GM23248 (cell line): Measurements from ENCODE around the gene CTDP1. TPM values are rescaled to one million over a fixed set of nuclear protein-coding genes. Genes with fewer than 3 reads are reported as not detected.

ENCODE experiments used
- DNase-seq: peaks from one replicate; pipeline ENCODE4 v3.0.0-alpha.2; 2015
- H2AFZ ChIP-seq: fragments of 200-600 bp; sonication (generic); 2 replicates; pipeline ENCODE4 v1.6.1; 2016; ENCODE audit warnings: antibody characterized with exemption
- H3F3A ChIP-seq: fragments of 200-600 bp; sonication (generic); 2 replicates; pipeline ENCODE4 v1.6.1; 2016; ENCODE audit warnings: mild to moderate bottlenecking, antibody characterized with exemption, mixed run types; ENCODE audit not compliant: insufficient read depth
- H3K27ac ChIP-seq: fragments of 200-600 bp; sonication (generic); 2 replicates; pipeline ENCODE4 v1.5.1; 2016; ENCODE audit warnings: mild to moderate bottlenecking
- H3K27me3 ChIP-seq: fragments of 200-600 bp; sonication (generic); replicated peaks from 2 replicates; pipeline ENCODE4 v1.6.1; 2016; ENCODE audit warnings: mild to moderate bottlenecking; ENCODE audit not compliant: insufficient read depth
- H3K36me3 ChIP-seq: fragments of 200-600 bp; sonication (generic); 2 replicates; pipeline ENCODE4 v1.6.1; 2016; ENCODE audit warnings: low read depth, mild to moderate bottlenecking
- H3K4me1 ChIP-seq: fragments of 200-600 bp; sonication (generic); 2 replicates; pipeline ENCODE4 v1.6.1; 2016; ENCODE audit warnings: mild to moderate bottlenecking; ENCODE audit not compliant: insufficient read depth
- H3K4me2 ChIP-seq: fragments of 200-600 bp; sonication (generic); one replicate; pipeline ENCODE4 v1.6.1; 2016; ENCODE audit warnings: mild to moderate bottlenecking; ENCODE audit not compliant: unreplicated experiment
- H3K4me3 ChIP-seq: fragments of 200-600 bp; sonication (generic); 2 replicates; pipeline ENCODE4 v1.5.1; 2016; ENCODE audit warnings: mild to moderate bottlenecking
- H3K79me2 ChIP-seq: fragments of 200-600 bp; sonication (generic); 2 replicates; pipeline ENCODE4 v1.6.1; 2016; ENCODE audit warnings: mild to moderate bottlenecking; ENCODE audit not compliant: insufficient read depth
- H3K9ac ChIP-seq: fragments of 200-600 bp; sonication (generic); 2 replicates; pipeline ENCODE4 v1.6.1; 2016; ENCODE audit warnings: mild to moderate bottlenecking
- H3K9me2 ChIP-seq: fragments of 200-600 bp; sonication (generic); 2 replicates; pipeline ENCODE4 v1.6.1; 2016; ENCODE audit warnings: mixed run types, mild to moderate bottlenecking, moderate library complexity; ENCODE audit not compliant: insufficient read depth
- H3K9me3 ChIP-seq: fragments of 200-600 bp; sonication (generic); one replicate; pipeline ENCODE4 v1.6.1; 2017; ENCODE audit warnings: low read depth
- H4K20me1 ChIP-seq: fragments of 200-600 bp; sonication (generic); 2 replicates; pipeline ENCODE4 v1.6.0; 2016; ENCODE audit not compliant: insufficient read depth
- EZH2 ChIP-seq: fragments of 200-600 bp; sonication (generic); IDR thresholded peaks from 2 replicates; pipeline ENCODE4 v1.6.1; 2018; ENCODE audit warnings: antibody characterized with exemption, mild to moderate bottlenecking; ENCODE audit not compliant: insufficient read depth, poor library complexity, severe bottlenecking
- EZH2phosphoT487 ChIP-seq: fragments of 200-600 bp; sonication (generic); IDR thresholded peaks from 2 replicates; pipeline ENCODE4 v1.6.1; 2018; ENCODE audit warnings: antibody characterized with exemption, moderate library complexity, mild to moderate bottlenecking, low read depth; ENCODE audit not compliant: insufficient read depth
- WGBS, 2 experiments: methylation state at CpG; one replicate each; pipeline ENCODE4 v1.1.6; 2015 to 2017; ENCODE audit warnings: low lambda C conversion rate in 2 of 2, low coverage in 1 of 2; ENCODE audit errors: missing lambda C conversion rate in 2 of 2; 5-methylcytosine and 5-hydroxymethylcytosine counted together
- in situ Hi-C: fragments of 300-500 bp; cut with MboI; formaldehyde crosslinking; loops from 2 replicates; pipeline ENCODE4 v1.15.0; 2020
- polyA plus RNA-seq: library from polyadenylated mRNA; unstranded; fragments of >200 nt; fragmentation: Nextera tagmentation; extraction: Ambion mirVana; gene quantifications from 2 replicates; pipeline ENCODE4 v1.2.1, GENCODE V29; 2016
- total RNA-seq: library from RNA; depleted of rRNA; stranded (reverse); fragments of >200 nt; shearing (Covaris generic); gene quantifications from 2 replicates; pipeline ENCODE4 v1.2.3, GENCODE V29; 2014

The CTDP1 gene
- total and polyA plus RNA-seq, 2 experiments from 2014 or later = 6.7 to 26.0 TPM

DNA sequence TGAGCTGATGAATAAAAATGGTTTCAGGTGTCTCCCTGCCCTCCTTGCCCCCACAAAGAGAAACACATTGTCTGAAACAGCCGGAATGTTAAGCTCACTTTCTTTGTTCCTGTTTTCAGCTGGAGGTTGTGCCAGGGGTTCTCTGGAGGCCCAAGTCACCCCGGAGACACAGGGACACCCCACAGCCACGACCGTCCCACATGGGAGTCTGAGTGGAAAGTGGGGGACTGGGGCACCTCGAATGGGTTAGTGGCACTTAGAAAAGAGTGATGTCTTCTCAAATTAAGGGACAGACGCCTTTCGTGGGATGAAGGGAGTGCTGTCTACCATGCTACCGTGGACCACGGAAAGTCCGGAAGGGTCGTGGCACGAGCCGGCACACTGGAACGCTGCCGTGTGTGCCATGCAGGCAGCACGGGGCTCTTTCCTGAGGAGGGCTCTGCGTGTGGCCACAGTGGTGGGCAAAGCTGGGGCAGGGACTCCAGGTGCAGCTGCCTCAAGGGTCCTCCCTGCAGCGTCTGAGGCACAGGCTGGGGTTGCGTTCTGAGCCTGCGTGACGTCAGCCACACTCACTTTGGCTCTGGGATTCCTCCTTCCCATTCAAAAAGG lies 39.4 kb upstream of the CTDP1 start:
- Histone ChIP-seq H3K4me3 (no peak overlapping the region), H3K27me3 (peaks cover 13% of the 10 kb centered on the region; the same call in 1 of the 2 replicates), H2AFZ (no peak overlapping the region), H3K9ac (no peak overlapping the region), H3K27ac (no peak overlapping the region), H4K20me1 (no peaks in the 10 kb centered on the region), H3K36me3 (no peaks in the 10 kb centered on the region), H3K9me2 (no peaks in the 10 kb centered on the region), H3F3A (no peaks in the 10 kb centered on the region), H3K4me1 (no peaks in the 10 kb centered on the region), H3K4me2 (no peak overlapping the region), H3K79me2 (no peaks in the 10 kb centered on the region), H3K9me3 (no peaks in the 10 kb centered on the region)
- in situ Hi-C loops = loop anchor here (5.0 to 10.0 kb wide), 2 partner anchors 105 to 258 kb away; no protein-coding TSS in a partner anchor
- TF ChIP-seq EZH2phosphoT487 (no peak), EZH2 (no peak)
- DNase-seq = no peak
- 79 to 83% methylated on average over 18 to 21 of the region's 21 CpGs for WGBS, 2 experiments

- Histone ChIP-seq H3K9me3 (no peaks in the 10 kb centered on the region), H3K27me3 (peaks cover 13% of the 10 kb centered on the region; the same call in 1 of the 2 replicates), H3K36me3 (no peaks in the 10 kb centered on the region), H3K9me2 (no peaks in the 10 kb centered on the region), H4K20me1 (no peaks in the 10 kb centered on the region), H3F3A (no peaks in the 10 kb centered on the region), H3K79me2 (no peaks in the 10 kb centered on the region), H2AFZ (no peak overlapping the region), H3K27ac (no peak overlapping the region), H3K9ac (no peak overlapping the region), H3K4me2 (no peak overlapping the region), H3K4me1 (no peaks in the 10 kb centered on the region), H3K4me3 (no peak overlapping the region)
- WGBS, 2 experiments = 88 to 91% methylated on average over 8 to 10 of the region's 10 CpGs
- in situ Hi-C loops = loop anchor here (5.0 to 10.0 kb wide), 2 partner anchors 106 to 259 kb away; no protein-coding TSS in a partner anchor
- no peak for DNase-seq
- TF ChIP-seq EZH2phosphoT487 (no peak), EZH2 (no peak)
Observed at GRCh38 chr18:79640875-79641274, 38.7 kb upstream of the CTDP1 start.

GRCh38 chr18:79641722-79642497 lies 37.7 kb upstream of the CTDP1 start:
- WGBS, 2 experiments = 74 to 77% methylated on average over 28 to 33 of the region's 33 CpGs
- H3K27ac ChIP-seq = no peak overlapping the region

GRCh38 chr18:79642626-79643025 lies 37.0 kb upstream of the CTDP1 start:
- H3K27ac ChIP-seq = no peak overlapping the region
- no peaks in the 10 kb centered on the region for H3K36me3 ChIP-seq
- TF ChIP-seq EZH2phosphoT487 (no peak), EZH2 (no peak)
- H3K27me3 ChIP-seq = peaks cover 13% of the 10 kb centered on the region; the same call in 1 of the 2 replicates
- H3K79me2 ChIP-seq = no peaks in the 10 kb centered on the region
- no peaks in the 10 kb centered on the region for H3K9me3 ChIP-seq
- H4K20me1 ChIP-seq = no peaks in the 10 kb centered on the region
- no peak overlapping the region for H3K4me3 ChIP-seq
- H3K9me2 ChIP-seq = no peaks in the 10 kb centered on the region
- 82 to 87% methylated on average over 6 of the region's 6 CpGs for WGBS, 2 experiments
- DNase-seq = no peak
- H3K4me1 ChIP-seq = no peaks in the 10 kb centered on the region
- H3F3A ChIP-seq = no peaks in the 10 kb centered on the region
- in situ Hi-C loops = loop anchor here (5.0 to 10.0 kb wide), 2 partner anchors 108 to 260 kb away; no protein-coding TSS in a partner anchor
- no peak overlapping the region for H2AFZ ChIP-seq
- H3K9ac ChIP-seq = no peak overlapping the region
- no peak overlapping the region for H3K4me2 ChIP-seq

More at GRCh38 chr18:79641722-79642497, 37.7 kb upstream of the CTDP1 start:
- Histone ChIP-seq H3K79me2 (no peaks in the 10 kb centered on the region), H2AFZ (no peak overlapping the region), H3K36me3 (no peaks in the 10 kb centered on the region), H3K9me2 (no peaks in the 10 kb centered on the region), H3K4me2 (no peak overlapping the region), H3K9ac (no peak overlapping the region), H3K9me3 (no peaks in the 10 kb centered on the region), H3K4me3 (no peak overlapping the region), H3K27me3 (peaks cover 13% of the 10 kb centered on the region; the same call in 1 of the 2 replicates), H4K20me1 (no peaks in the 10 kb centered on the region), H3K4me1 (no peaks in the 10 kb centered on the region), H3F3A (no peaks in the 10 kb centered on the region)
- in situ Hi-C loops = loop anchor here (5.0 to 10.0 kb wide), 2 partner anchors 107 to 260 kb away; no protein-coding TSS in a partner anchor
- TF ChIP-seq EZH2phosphoT487 (no peak), EZH2 (no peak)
- DNase-seq = no peak
